Measurements from ENCODE around the gene FCER2. TPM values are rescaled to one million over a fixed set of nuclear protein-coding genes. Genes with fewer than 3 reads are reported as not detected.

The FCER2 gene
- total RNA-seq, 1 experiment from 2014 or later, result not detected

DNA sequence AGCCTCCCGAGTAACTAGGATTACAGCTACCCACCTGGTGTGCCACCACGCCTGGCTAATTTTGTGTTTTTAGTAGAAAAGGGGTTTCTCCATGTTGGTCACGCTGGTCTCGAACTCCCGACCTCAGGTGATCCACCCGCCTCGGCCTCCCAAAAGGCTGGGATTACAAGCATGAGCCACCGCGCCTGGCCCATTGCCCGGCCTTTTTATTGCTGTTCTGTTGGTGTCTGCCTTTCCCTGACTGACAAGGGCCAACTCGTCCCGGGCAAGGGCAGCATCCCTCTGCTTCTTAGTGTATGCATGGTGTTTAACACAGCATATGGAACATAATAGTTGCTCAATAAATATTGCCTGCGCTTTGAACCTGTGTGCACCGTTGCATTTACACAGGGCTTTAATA lies 39.3 kb downstream of the FCER2 start:
- H3K56ac ChIP-seq (ENCODE audit: insufficient read length, low read depth, low read length), result no peak overlapping the region
- H2BK5ac ChIP-seq (ENCODE audit: insufficient read length, low read length), result no peak overlapping the region
- no CpG with 5 or more reads among the region's 14 CpGs for WGBS (ENCODE audit: extremely low coverage, insufficient read length, low lambda C conversion rate)
- no peak overlapping the region for H3K27ac ChIP-seq (ENCODE audit: insufficient read length, low read depth, low read length)
- no peak overlapping the region for H4K91ac ChIP-seq (ENCODE audit: insufficient read length, low read depth, low read length)
- H3K79me2 ChIP-seq (ENCODE audit: insufficient read depth, low read length), result no peaks in the 10 kb centered on the region
- H3K14ac ChIP-seq (ENCODE audit: insufficient read depth, low read length), result no peak overlapping the region
- no peaks in the 10 kb centered on the region for H3K79me1 ChIP-seq (ENCODE audit: insufficient read depth, low read depth, low read length, poor library complexity, severe bottlenecking)
- Mint-ChIP-seq H3K4me1 (0 out of 4 replicates have a peak, but pooled peaks cover 0 to 3% of the 10 kb centered on the region in 2 experiments), H3K27me3 (ENCODE audit: low read depth) (peaks cover 76% of the 10 kb centered on the region), H3K27ac (no peak overlapping the region), H3K36me3 (ENCODE audit: insufficient read depth in 1 of 3, low read depth in 3 of 3) (no peaks in the 10 kb centered on the region; a peak in 1 of 7 replicates), H3K4me3 (no peak overlapping the region), H3K9me3 (peaks cover 0 to 3% of the 10 kb centered on the region in 2 experiments; a peak in 1 of 5 replicates)
- H2BK120ac ChIP-seq (ENCODE audit: low read depth, low read length, poor library complexity, severe bottlenecking), result no peak overlapping the region
- no peaks in the 10 kb centered on the region; the same call in 1 of the 2 replicates for H3K27me3 ChIP-seq (ENCODE audit: insufficient read depth, low read length)
- H4K20me1 ChIP-seq (ENCODE audit: control insufficient read depth, insufficient read depth, insufficient read length), result no peaks in the 10 kb centered on the region
- no peak overlapping the region for H3K4me2 ChIP-seq (ENCODE audit: insufficient read depth, insufficient read length, low read length)
- no peaks in the 10 kb centered on the region for H3K9me3 ChIP-seq (ENCODE audit: control insufficient read depth, low read depth, low read length)
- no peak overlapping the region for H3T11ph ChIP-seq (ENCODE audit: low read length)
- no peak overlapping the region for H4K5ac ChIP-seq (ENCODE audit: insufficient read length, low read depth, low read length)
- H3K4me1 ChIP-seq (ENCODE audit: insufficient read depth, low read length), result no peaks in the 10 kb centered on the region
- H3K9ac ChIP-seq (ENCODE audit: extremely low read depth, insufficient read length, low read length), result no peak overlapping the region
- H3K23ac ChIP-seq (ENCODE audit: insufficient read length, low read depth, low read length), result no peak overlapping the region
- no peak overlapping the region for H2AFZ ChIP-seq (ENCODE audit: low read length)
- TF ChIP-seq, protein P1, sequence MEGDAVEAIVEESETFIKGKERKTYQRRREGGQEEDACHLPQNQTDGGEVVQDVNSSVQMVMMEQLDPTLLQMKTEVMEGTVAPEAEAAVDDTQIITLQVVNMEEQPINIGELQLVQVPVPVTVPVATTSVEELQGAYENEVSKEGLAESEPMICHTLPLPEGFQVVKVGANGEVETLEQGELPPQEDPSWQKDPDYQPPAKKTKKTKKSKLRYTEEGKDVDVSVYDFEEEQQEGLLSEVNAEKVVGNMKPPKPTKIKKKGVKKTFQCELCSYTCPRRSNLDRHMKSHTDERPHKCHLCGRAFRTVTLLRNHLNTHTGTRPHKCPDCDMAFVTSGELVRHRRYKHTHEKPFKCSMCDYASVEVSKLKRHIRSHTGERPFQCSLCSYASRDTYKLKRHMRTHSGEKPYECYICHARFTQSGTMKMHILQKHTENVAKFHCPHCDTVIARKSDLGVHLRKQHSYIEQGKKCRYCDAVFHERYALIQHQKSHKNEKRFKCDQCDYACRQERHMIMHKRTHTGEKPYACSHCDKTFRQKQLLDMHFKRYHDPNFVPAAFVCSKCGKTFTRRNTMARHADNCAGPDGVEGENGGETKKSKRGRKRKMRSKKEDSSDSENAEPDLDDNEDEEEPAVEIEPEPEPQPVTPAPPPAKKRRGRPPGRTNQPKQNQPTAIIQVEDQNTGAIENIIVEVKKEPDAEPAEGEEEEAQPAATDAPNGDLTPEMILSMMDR (conservative IDR thresholded peaks at IDR 0.05), result no peak
- no peak overlapping the region for H3K4ac ChIP-seq (ENCODE audit: low read depth, low read length)
- no peak for DNase-seq
- no peak overlapping the region for H2BK15ac ChIP-seq (ENCODE audit: low read depth, low read length)
- no peak overlapping the region for H4K8ac ChIP-seq (replicated peaks; ENCODE audit: insufficient read length, low read depth, low read length)
- no peak overlapping the region for H3K18ac ChIP-seq (ENCODE audit: insufficient read length, low read depth, low read length)
- no peak overlapping the region for H2AK5ac ChIP-seq (ENCODE audit: insufficient read length, low read length)
- H2BK12ac ChIP-seq (ENCODE audit: insufficient read length, low read depth, low read length), result no peak overlapping the region
- H2BK20ac ChIP-seq (ENCODE audit: low read depth, low read length, poor library complexity, severe bottlenecking), result no peak overlapping the region
- no peaks in the 10 kb centered on the region for H3K23me2 ChIP-seq (ENCODE audit: insufficient read length, low read depth, low read length, poor library complexity, severe bottlenecking)
